GM19438 (cell line): ENCODE results near the gene SFSWAP.

Experiments used
- ATAC-seq: cut with Tn5 transposase; IDR thresholded peaks from one replicate; pipeline ENCODE4 v1.9.1; 2021; ENCODE audit warnings: low read depth; ENCODE audit not compliant: unreplicated experiment

Gene SFSWAP

GRCh38 chr12:131830335-131830913 lies 119.5 kb downstream of the SFSWAP start:
- ATAC-seq, result no peak

DNA sequence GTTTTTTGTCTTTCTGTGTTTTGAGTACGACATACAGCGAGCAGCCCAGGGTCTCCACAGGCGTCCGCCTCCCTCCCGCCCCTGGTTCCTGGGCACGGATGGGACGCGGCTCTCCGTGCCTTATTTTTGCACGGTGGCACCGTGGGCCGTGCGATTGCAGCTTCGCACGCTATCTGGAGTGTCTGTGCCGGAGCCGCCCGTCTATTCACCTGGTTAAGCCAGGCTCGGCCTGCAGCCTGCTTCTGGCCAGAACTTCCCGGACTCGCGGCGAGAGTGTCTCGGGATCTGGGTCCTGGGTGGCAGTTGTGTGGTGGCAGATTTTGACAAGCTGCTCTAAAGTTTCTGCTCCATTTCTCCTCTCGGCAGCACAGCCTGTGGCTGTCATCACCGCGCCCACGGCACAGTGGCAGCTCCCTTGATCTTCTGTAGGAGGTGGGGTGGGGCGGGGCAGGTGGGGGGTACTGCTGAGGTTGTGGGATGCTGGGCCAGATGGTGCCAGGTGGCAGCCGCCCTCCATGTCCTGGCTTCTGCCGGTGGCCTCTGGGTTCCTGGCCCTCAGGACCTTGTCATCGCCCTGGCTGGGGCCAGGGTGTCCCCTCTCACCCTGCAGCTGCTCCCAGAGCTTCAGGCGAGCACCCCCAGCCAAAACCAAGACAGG lies 120.2 kb downstream of the SFSWAP start:
- ATAC-seq, result no peak

- ATAC-seq, result no peak
Observed at GRCh38 chr12:131831635-131832041, 120.7 kb downstream of the SFSWAP start.

- ATAC-seq, result no peak
Observed at GRCh38 chr12:131832321-131833231, 121.7 kb downstream of the SFSWAP start.

GRCh38 chr12:131833288-131833895 lies 122.5 kb downstream of the SFSWAP start:
- ATAC-seq, result no peak

- no peak for ATAC-seq
Observed at GRCh38 chr12:131833896-131834641, 123.2 kb downstream of the SFSWAP start.

DNA sequence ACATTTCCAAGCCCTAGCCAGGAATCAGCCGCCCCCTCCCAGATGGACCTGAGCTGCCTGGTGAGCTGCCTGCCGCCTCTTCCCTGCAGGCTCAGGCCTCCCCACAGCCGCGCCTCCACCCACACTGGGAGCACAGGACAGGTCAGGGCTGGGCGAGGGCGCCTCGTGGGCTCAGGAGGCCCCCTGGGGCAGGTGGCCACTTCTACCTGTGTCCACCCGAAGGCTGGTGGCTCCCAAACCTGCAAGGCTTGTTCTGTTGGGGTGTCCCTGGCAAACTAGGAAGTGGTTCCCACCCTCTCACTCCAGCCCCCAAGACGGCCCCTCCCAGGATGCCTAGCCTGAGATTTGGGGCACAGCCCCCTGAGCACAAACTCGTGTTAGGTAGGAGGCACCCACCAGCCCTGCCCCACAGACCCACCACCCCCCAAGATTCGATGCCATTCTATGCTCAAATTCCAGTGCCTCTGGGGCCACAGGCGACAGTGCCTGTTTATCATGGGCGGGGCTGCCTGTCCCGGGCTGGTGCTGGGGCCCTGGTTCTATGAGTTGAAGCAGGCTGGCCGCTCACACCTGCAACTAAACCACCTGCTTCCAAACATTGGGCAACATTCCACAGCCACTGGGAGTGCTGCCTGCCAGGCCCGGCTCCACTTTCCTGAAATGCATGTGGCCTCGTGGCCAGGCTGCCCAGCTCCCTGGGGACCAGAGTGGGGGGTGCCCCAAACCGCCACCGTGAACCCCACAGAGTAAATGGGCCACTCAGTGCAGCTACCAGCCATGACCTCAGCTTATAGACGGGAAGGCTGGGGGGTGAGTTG lies 124.1 kb downstream of the SFSWAP start:
- no peak for ATAC-seq

DNA sequence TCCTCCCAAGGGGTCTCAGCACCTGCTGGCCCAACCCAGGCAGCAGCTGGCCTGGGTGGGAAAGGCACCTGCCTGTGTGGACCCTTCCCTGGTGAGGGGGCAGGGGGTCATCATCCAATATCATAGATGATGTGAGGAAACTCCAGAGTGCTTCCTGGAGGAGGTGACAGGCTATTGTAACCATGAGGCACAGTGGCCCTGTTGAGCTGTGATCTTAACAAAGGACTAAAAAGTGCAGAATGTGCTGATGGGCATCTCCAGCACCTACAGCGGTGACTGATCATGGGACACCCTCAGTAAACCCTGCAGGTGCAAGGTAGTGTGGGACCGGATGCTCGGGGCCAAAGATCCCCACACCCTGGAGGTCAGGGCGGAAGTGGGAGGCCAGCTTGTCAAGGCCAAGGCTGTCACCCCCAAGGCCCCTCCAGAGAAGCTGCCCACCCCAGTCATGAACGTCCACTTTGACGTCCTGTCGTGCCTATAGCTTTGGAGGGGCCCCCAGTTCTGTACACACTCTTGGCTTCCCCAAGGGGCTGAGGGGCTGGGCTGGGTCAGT lies 124.8 kb downstream of the SFSWAP start:
- no peak for ATAC-seq

DNA sequence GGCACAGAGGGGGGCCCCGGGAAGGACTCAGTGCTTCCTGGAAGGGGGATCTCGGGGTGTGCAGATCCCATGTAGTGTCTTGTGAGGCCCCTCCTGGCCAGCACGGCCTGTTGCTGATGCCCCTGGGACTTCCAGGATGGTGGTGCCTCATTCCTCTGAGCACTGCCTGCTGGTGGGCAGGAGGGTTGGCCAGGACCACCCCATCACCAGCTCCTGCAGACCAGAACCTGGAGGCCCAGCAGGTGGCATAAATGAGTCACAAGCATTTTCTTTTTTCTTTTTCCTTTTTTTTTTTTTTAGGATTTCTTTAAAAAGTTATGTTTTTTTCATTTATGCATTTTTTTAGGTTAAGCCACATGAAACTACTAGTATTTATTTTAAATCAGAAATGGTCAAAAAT lies 125.3 kb downstream of the SFSWAP start:
- no peak for ATAC-seq

- no peak for ATAC-seq
Observed at GRCh38 chr12:131836714-131837397, 126.0 kb downstream of the SFSWAP start.

DNA sequence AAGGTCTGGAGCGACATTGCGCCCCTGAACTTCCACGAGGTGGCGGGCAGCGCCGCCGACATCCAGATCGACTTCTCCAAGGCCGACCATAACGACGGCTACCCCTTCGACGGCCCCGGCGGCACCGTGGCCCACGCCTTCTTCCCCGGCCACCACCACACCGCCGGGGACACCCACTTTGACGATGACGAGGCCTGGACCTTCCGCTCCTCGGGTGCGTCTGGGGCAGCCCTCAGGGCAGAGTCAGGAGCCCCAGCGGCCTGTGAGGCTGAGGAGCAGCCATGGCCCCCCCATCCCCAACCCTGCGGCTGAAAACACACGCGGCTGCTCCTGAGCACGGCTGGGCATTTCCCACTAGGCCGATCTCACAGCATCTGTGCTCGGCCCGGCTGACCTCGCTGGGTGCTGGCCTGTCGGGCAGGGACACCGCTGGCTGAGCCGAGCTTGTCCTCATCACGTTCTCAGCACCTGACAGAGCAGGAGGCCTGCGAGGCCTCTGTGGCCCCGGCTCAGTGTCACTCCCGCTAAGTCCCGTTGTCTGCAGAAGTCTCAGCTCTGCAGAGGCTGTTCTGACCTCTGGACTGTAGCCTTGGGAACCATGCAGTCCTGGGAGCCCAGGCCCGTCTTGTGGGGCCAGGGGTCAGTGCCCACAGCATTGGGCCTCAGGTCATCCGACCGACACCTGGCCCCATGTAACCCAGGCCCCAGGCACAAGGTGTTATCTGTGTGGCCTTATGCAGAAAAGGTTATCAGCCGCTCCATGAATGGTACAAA lies 129.9 kb downstream of the SFSWAP start:
- no peak for ATAC-seq

- no peak for ATAC-seq
Observed at GRCh38 chr12:131841547-131841946, 130.7 kb downstream of the SFSWAP start.

GRCh38 chr12:131842169-131842568 lies 131.3 kb downstream of the SFSWAP start:
- no peak for ATAC-seq

DNA sequence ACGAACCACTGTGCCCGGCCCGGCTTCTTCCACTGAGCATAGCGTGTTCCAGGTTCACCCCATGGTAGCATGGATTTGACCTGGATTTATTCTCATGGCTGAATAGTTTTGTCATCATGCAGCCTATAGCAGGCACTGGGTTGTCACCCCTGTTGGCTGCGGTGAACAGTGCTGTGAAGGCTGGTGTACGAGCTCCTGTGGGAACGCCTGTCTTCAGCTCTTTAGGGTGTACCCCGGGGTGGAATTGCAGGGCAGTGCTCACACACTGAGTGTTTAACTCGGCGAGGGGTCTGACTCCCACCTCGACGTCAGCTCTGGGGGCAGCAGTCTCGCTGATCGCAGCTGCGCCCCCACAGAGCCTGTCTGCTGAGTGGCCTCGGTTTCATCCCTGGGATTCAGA lies 132.6 kb downstream of the SFSWAP start:
- no peak for ATAC-seq

GRCh38 chr12:131844140-131844539 lies 133.2 kb downstream of the SFSWAP start:
- ATAC-seq, result no peak

- ATAC-seq, result no peak
Observed at GRCh38 chr12:131844656-131845055, 133.8 kb downstream of the SFSWAP start.

DNA sequence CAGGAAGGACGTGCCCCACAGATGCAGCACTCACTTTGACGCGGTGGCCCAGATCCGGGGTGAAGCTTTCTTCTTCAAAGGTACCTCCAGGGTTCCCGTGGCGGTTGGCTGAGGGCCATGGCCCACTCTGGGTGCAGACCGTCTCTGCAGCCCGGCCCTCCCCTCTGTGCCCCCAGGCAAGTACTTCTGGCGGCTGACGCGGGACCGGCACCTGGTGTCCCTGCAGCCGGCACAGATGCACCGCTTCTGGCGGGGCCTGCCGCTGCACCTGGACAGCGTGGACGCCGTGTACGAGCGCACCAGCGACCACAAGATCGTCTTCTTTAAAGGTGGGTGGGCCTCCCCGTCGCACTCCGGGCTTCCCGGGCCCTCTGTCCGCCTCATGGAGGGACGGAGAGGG lies 134.2 kb downstream of the SFSWAP start:
- ATAC-seq, result no peak

DNA sequence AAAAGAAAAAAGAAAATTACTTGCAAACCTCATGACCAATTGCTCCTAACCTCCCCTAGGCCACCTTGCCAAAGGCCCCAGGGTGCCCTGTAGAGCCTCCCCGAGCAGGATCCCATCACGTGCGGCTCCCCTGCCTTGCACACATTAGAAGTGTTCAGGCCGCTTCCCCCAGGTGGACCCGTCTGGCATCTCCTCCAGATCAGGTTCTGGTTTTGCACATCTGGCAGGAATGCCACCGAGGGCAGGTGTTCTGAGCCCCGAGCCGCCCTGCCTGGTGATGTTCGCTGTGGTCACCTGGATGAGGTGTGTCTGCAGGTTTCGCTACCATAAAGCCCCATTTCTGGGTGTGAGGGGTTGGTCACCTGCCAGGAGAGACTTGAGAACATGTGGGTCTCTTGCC lies 136.6 kb downstream of the SFSWAP start:
- no peak for ATAC-seq
